GM12864 (cell line): ENCODE results near the gene ATG10.

Source experiments
- DNase-seq: peaks from one replicate; pipeline ENCODE4 v3.0.0-alpha.2; 2011; ENCODE audit warnings: low read depth
- H3K4me3 ChIP-seq: 2 replicates; pipeline ENCODE4 v1.5.1; 2011; ENCODE audit warnings: mild to moderate bottlenecking, low read depth, low read length, control low read depth
- TF ChIP-seq, protein P1 (sequence below): IDR thresholded peaks from 2 replicates; pipeline ENCODE4 v1.5.1; 2011; ENCODE audit warnings: low read depth, mild to moderate bottlenecking, moderate library complexity, low read length, control low read depth, inconsistent platforms; ENCODE audit errors: missing control alignments

Gene ATG10

GRCh38 chr5:82295959-82296531 is 324.2 kb downstream of the ATG10 start:
- no peak overlapping the region for H3K4me3 ChIP-seq
- DNase-seq, result no peak
- TF ChIP-seq, protein P1, sequence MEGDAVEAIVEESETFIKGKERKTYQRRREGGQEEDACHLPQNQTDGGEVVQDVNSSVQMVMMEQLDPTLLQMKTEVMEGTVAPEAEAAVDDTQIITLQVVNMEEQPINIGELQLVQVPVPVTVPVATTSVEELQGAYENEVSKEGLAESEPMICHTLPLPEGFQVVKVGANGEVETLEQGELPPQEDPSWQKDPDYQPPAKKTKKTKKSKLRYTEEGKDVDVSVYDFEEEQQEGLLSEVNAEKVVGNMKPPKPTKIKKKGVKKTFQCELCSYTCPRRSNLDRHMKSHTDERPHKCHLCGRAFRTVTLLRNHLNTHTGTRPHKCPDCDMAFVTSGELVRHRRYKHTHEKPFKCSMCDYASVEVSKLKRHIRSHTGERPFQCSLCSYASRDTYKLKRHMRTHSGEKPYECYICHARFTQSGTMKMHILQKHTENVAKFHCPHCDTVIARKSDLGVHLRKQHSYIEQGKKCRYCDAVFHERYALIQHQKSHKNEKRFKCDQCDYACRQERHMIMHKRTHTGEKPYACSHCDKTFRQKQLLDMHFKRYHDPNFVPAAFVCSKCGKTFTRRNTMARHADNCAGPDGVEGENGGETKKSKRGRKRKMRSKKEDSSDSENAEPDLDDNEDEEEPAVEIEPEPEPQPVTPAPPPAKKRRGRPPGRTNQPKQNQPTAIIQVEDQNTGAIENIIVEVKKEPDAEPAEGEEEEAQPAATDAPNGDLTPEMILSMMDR, result no peak

GRCh38 chr5:82296929-82297328 is 325.1 kb downstream of the ATG10 start:
- H3K4me3 ChIP-seq, result no peak overlapping the region
- no peak for DNase-seq
- TF ChIP-seq, protein P1, result no peak

DNA sequence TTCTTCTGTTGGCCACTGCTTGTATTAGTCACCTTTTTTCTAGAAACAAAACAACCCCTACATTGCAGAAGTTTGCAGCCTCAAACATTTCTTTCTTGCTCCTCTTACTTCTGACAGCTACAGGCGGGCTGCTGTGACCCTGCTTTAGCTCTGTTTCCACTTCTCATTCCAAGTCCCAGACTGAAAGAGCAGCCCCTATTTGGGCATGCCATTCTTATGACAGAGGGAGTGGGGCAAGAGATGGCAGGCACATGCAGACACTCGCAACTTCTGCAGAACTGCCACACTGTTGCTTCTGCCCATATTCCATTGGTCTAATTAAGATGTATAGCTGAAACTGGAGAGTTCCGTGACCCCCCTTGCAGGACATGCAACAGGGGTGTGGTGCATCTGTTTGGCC is 325.9 kb downstream of the ATG10 start:
- TF ChIP-seq, protein P1, result no peak
- no peak for DNase-seq
- no peak overlapping the region for H3K4me3 ChIP-seq

GRCh38 chr5:82298668-82299067 is 326.8 kb downstream of the ATG10 start:
- no peak for DNase-seq
- TF ChIP-seq, protein P1, result no peak
- no peak overlapping the region for H3K4me3 ChIP-seq

GRCh38 chr5:82301190-82301589 is 329.4 kb downstream of the ATG10 start:
- DNase-seq, result no peak
- no peak overlapping the region for H3K4me3 ChIP-seq
- TF ChIP-seq, protein P1, result no peak
